Gastroesophageal sphincter (tissue), 3 donors: ENCODE measurements around the gene ELN.

Source experiments
- POLR2A ChIP-seq, 2 donors: fragments of 450-650 bp; IDR thresholded peaks; one replicate each; pipeline ENCODE4 v1.6.1; 2017; ENCODE audit warnings: antibody characterized with exemption in 2 of 2, mild to moderate bottlenecking in 2 of 2, moderate library complexity in 1 of 2
- TF ChIP-seq, protein P1 (sequence below), 4 experiments: fragments of 200-600 bp in 2 of 4; fragments of 450-650 bp in 2 of 4; sonication (generic) in 1 of 4; IDR thresholded peaks; one replicate each; pipeline ENCODE4 v1.5.1; 2017 to 2019; ENCODE audit warnings: antibody characterized with exemption in 4 of 4, mild to moderate bottlenecking in 2 of 4, moderate library complexity in 2 of 4

- TF ChIP-seq, protein P1, sequence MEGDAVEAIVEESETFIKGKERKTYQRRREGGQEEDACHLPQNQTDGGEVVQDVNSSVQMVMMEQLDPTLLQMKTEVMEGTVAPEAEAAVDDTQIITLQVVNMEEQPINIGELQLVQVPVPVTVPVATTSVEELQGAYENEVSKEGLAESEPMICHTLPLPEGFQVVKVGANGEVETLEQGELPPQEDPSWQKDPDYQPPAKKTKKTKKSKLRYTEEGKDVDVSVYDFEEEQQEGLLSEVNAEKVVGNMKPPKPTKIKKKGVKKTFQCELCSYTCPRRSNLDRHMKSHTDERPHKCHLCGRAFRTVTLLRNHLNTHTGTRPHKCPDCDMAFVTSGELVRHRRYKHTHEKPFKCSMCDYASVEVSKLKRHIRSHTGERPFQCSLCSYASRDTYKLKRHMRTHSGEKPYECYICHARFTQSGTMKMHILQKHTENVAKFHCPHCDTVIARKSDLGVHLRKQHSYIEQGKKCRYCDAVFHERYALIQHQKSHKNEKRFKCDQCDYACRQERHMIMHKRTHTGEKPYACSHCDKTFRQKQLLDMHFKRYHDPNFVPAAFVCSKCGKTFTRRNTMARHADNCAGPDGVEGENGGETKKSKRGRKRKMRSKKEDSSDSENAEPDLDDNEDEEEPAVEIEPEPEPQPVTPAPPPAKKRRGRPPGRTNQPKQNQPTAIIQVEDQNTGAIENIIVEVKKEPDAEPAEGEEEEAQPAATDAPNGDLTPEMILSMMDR (IDR thresholded peaks at IDR 0.05) = no peak
- no peak for TF ChIP-seq POLR2A (IDR thresholded peaks at IDR 0.05)
Measured at GRCh38 chr7:74059037-74059436, 31.1 kb downstream of the ELN start.
